KOPT-K1 (cell line): Measurements from ENCODE around the gene ATL3.

Experiments
- H3K27ac ChIP-seq: fragments of 200-600 bp; sonication (generic); 2 replicates; pipeline ENCODE4 v1.5.1; 2016; ENCODE audit warnings: antibody characterized with exemption, mild to moderate bottlenecking, low read depth, low read length; ENCODE audit not compliant: poor library complexity, severe bottlenecking
- H3K36me3 ChIP-seq: fragments of 200-600 bp; sonication (generic); 2 replicates; pipeline ENCODE4 v1.5.1; 2017; ENCODE audit warnings: antibody characterized with exemption, mild to moderate bottlenecking, low read length, moderate library complexity; ENCODE audit not compliant: insufficient read depth
- H3K9me3 ChIP-seq: fragments of 200-600 bp; sonication (generic); 2 replicates; pipeline ENCODE4 v1.5.1; 2017; ENCODE audit warnings: antibody characterized with exemption, low read length, mild to moderate bottlenecking; ENCODE audit not compliant: insufficient read depth, poor library complexity, severe bottlenecking

The ATL3 gene

GRCh38 chr11:63671322-63672155 is at the start of gene ATL3:
Gene ATL3 (minus strand): TSS chr11:63671376. CDS start chr11:63671335, 41 bp downstream.
- Histone ChIP-seq H3K9me3 (no peaks in the 10 kb centered on the region), H3K27ac (peak within 1 kb of the TSS; percentile 85), H3K36me3 (peaks cover 31% of the 10 kb centered on the region)

- peaks cover 22% of the 10 kb centered on the region; the same call in 1 of the 2 replicates for H3K36me3 ChIP-seq
- H3K9me3 ChIP-seq, result no peaks in the 10 kb centered on the region
- no peak overlapping the region for H3K27ac ChIP-seq
Observed at GRCh38 chr11:63720611-63721010, 49.4 kb upstream of the ATL3 start.

GRCh38 chr11:63719987-63720386 is 48.8 kb upstream of the ATL3 start:
- H3K36me3 ChIP-seq, result peaks cover 27% of the 10 kb centered on the region; the same call in 1 of the 2 replicates
- no peaks in the 10 kb centered on the region for H3K9me3 ChIP-seq
- H3K27ac ChIP-seq, result no peak overlapping the region

GRCh38 chr11:63719001-63719400 is 47.8 kb upstream of the ATL3 start:
- Histone ChIP-seq H3K36me3 (peaks cover 27% of the 10 kb centered on the region; the same call in 1 of the 2 replicates), H3K9me3 (no peaks in the 10 kb centered on the region)

GRCh38 chr11:63716046-63716445 is 44.9 kb upstream of the ATL3 start:
- H3K36me3 ChIP-seq, result peaks cover 27% of the 10 kb centered on the region; the same call in 1 of the 2 replicates
- H3K27ac ChIP-seq, result no peak overlapping the region
- H3K9me3 ChIP-seq, result no peaks in the 10 kb centered on the region

More at GRCh38 chr11:63719001-63719400, 47.8 kb upstream of the ATL3 start:
- H3K27ac ChIP-seq, result no peak overlapping the region

DNA sequence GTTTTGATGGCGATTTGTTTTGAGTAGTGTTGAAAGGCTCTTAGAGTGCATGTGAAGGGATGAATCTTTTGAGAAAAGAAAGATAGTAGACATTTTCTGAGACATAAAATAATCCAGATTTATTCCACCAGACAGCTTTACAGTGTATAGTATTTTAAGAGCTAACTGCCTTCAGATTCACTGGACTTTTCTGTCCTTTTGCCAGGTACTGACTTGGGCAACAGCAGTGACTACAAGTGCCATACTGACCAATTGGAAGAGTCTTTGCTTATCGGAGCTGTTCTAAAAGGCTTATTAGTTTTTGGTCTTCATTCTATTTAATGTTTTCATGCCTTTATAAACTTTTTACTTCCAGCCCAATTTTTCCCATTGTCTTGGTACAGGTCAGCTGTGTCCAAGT is 42.6 kb upstream of the ATL3 start:
- H3K36me3 ChIP-seq, result 0 out of 2 replicates have a peak, but pooled peaks cover 6% of the 10 kb centered on the region
- H3K27ac ChIP-seq, result no peak overlapping the region
- H3K9me3 ChIP-seq, result no peaks in the 10 kb centered on the region

GRCh38 chr11:63711838-63712237 is 40.7 kb upstream of the ATL3 start:
- Histone ChIP-seq H3K36me3 (peaks cover 9% of the 10 kb centered on the region; the same call in 1 of the 2 replicates), H3K9me3 (no peaks in the 10 kb centered on the region), H3K27ac (no peak overlapping the region)

GRCh38 chr11:63710476-63711217 is 39.5 kb upstream of the ATL3 start:
- Histone ChIP-seq H3K9me3 (no peaks in the 10 kb centered on the region), H3K36me3 (peaks cover 9% of the 10 kb centered on the region; the same call in 1 of the 2 replicates), H3K27ac (no peak overlapping the region)

- no peak overlapping the region for H3K27ac ChIP-seq
- no peaks in the 10 kb centered on the region for H3K9me3 ChIP-seq
- H3K36me3 ChIP-seq, result peaks cover 4% of the 10 kb centered on the region; the same call in 1 of the 2 replicates
Observed at GRCh38 chr11:63709336-63709884, 38.2 kb upstream of the ATL3 start.

DNA sequence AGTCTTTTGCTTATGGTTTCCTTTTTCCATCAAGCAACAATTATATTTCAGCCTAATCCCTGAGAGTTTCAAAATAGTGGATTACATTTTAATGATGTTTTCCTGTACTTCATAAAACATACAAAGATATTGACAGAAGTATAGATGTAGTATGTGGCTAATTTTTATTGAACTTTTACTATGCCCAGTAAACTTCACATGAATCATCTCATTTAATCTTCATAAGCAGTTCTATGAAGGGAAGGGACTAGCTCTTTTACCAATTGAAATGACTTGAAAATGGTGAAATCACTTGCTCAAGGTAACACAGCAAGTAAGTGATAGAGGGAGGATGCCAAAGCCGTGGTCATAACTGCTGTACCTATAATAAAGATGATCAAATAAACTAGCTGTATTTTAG is 37.6 kb upstream of the ATL3 start:
- no peak overlapping the region for H3K27ac ChIP-seq
- H3K36me3 ChIP-seq, result peaks cover 4% of the 10 kb centered on the region; the same call in 1 of the 2 replicates
- H3K9me3 ChIP-seq, result no peaks in the 10 kb centered on the region

DNA sequence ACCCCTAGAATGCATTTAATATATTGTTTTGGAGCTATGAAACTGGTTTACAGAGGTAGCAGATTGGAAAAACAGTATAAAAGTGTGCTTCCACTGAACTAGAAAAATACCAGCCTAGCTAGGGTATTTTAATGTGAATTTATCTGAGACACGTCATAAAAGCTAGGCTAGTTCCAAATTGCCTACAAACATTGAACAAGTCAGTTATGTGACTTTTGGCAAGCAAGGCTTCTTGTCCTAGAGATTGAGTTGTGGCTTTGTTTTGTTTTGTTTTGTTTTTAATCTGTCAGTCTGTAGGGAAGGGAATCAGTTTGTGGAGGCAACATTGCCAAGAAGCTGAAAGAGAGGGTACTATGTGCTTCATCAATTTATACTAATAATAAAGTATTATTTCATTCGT is 34.4 kb upstream of the ATL3 start:
- Histone ChIP-seq H3K9me3 (no peaks in the 10 kb centered on the region), H3K36me3 (peaks cover 4% of the 10 kb centered on the region; the same call in 1 of the 2 replicates), H3K27ac (no peak overlapping the region)

GRCh38 chr11:63699896-63700295 is 28.7 kb upstream of the ATL3 start:
- Histone ChIP-seq H3K27ac (no peak overlapping the region), H3K36me3 (no peaks in the 10 kb centered on the region), H3K9me3 (no peaks in the 10 kb centered on the region)

DNA sequence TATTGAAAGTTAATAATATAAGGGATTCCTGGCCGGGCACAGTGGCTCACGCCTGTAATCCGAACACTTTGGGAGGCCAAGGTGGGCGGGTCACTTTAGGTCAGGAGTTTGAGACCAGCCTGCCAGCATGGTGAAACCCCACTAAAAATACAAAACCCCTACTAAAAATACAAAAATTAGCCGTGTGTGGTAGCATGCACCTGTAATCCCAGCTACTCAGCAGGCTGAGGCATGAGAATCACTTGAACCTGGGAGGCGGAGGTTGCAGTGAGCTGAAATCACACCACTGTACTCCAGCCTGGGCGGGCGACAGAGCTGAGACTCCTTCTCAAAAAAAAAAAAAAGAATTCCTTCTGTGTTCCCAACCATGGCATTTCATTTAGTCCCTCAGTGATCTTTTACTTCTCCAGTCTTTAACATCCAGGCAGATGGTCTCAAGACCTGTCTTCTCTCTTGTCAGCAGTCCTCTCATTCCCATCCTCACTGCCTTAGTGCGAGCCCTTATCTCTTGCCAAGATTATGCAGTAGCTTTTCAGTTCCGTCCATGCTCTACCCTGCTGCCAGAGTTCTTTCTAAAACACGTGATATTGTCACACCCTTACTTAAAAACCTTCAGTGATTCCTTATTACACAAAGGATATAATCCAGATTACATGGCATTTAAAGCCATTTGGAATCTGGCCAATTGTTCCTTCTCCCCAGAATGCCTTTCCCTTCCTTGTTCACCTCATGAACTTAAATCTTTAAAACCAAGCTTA is 28.0 kb upstream of the ATL3 start:
- no peak overlapping the region for H3K27ac ChIP-seq
- no peaks in the 10 kb centered on the region for H3K9me3 ChIP-seq
- no peaks in the 10 kb centered on the region for H3K36me3 ChIP-seq

GRCh38 chr11:63694596-63694995 is 23.4 kb upstream of the ATL3 start:
- no peaks in the 10 kb centered on the region for H3K36me3 ChIP-seq
- no peaks in the 10 kb centered on the region for H3K9me3 ChIP-seq
- no peak overlapping the region for H3K27ac ChIP-seq
